Measurements from ENCODE around the gene RASA3. TPM values are rescaled to one million over a fixed set of nuclear protein-coding genes. Genes with fewer than 3 reads are reported as not detected.
"Not testable (repeated sequence)": the region's sequence is repeated elsewhere in the genome, so short reads cannot be mapped to it uniquely, and the experiment has no call there.

RASA3 gene
- total and polyA plus RNA-seq, 2 of the 8 experiments (the other 6 are each of a cell fraction or from before 2014, with no cell fraction given), result 7.5 to 21.9 TPM

GRCh38 chr13:114158869-114159666 lies 26.6 kb upstream of the RASA3 start:
- H3K36me3 ChIP-seq (ENCODE audit: control insufficient read depth in 2 of 4, insufficient read depth in 4 of 4, low read length in 3 of 4); H2BK120ac ChIP-seq (replicated peaks; ENCODE audit: low read depth, low read length); H3K14ac ChIP-seq (ENCODE audit: insufficient read length); H2BK20ac ChIP-seq (ENCODE audit: low read length); H3K4me3 ChIP-seq (ENCODE audit: extremely low read depth in 1 of 4, insufficient read depth in 2 of 4, low read depth in 3 of 4, low read length in 4 of 4); DNase-seq (ENCODE audit: low read depth in 1 of 2, low spot score in 2 of 2); H3K27ac ChIP-seq (ENCODE audit: low read depth, low read length); H3K23me2 ChIP-seq (ENCODE audit: low read depth, low read length); H3K79me2 ChIP-seq (ENCODE audit: control insufficient read depth in 1 of 2, insufficient read depth in 2 of 2, low read length in 2 of 2); FAIRE-seq; H3K9me3 ChIP-seq (ENCODE audit: insufficient read depth in 2 of 2, low read depth in 1 of 2, low read length in 1 of 2); H4K5ac ChIP-seq (ENCODE audit: insufficient read length, low read depth, low read length); H2BK15ac ChIP-seq (ENCODE audit: low read length); H3K23ac ChIP-seq (ENCODE audit: insufficient read length); H4K8ac ChIP-seq (ENCODE audit: extremely low read depth, insufficient read depth, low read length); H3K4me1 ChIP-seq (replicated peaks in 1 of 4; ENCODE audit: control insufficient read depth in 3 of 4, insufficient read depth in 4 of 4, low read length in 3 of 4); H3K56ac ChIP-seq (replicated peaks; ENCODE audit: insufficient read length, low read depth, low read length); H2AFZ ChIP-seq (ENCODE audit: low read length); H3K79me1 ChIP-seq (ENCODE audit: low read depth, low read length); H4K20me1 ChIP-seq (replicated peaks in 1 of 2; ENCODE audit: control insufficient read depth in 1 of 2, insufficient read depth in 2 of 2, low read length in 2 of 2); CTCF ChIA-PET (ENCODE audit: partially characterized antibody); H3K4ac ChIP-seq (replicated peaks; ENCODE audit: insufficient read length, low read depth, low read length); POLR2A ChIA-PET (ENCODE audit: partially characterized antibody); H4K91ac ChIP-seq (replicated peaks; ENCODE audit: insufficient read length, low read length); H2BK5ac ChIP-seq (ENCODE audit: low read depth, low read length); H3K18ac ChIP-seq (ENCODE audit: extremely low read depth, low read length); H3K27me3 ChIP-seq (replicated peaks in 1 of 4; ENCODE audit: control insufficient read depth in 3 of 4, extremely low read depth in 1 of 4, insufficient read depth in 3 of 4, low read length in 3 of 4); H2AK5ac ChIP-seq (ENCODE audit: low read depth, low read length); H2BK12ac ChIP-seq (ENCODE audit: low read depth, low read length); H3K9ac ChIP-seq (replicated peaks in 1 of 4; ENCODE audit: extremely low read depth in 1 of 4, low read depth in 3 of 4, low read length in 3 of 4); H3K4me2 ChIP-seq (ENCODE audit: insufficient read depth in 1 of 2, low read depth in 2 of 2, low read length in 2 of 2): not testable (repeated sequence)
- 76% methylated on average over 13 of the region's 13 CpGs; no CpG with 5 or more reads in 1 of the 2 experiments for WGBS, 2 experiments (ENCODE audit: extremely low coverage in 1 of 2, insufficient coverage in 1 of 2, insufficient read length in 1 of 2, insufficient replicate concordance in 2 of 2, low coverage in 1 of 2, low lambda C conversion rate in 2 of 2, missing lambda C conversion rate in 1 of 2)
